Liver (tissue), 9 donors: ENCODE results near the gene KLF3. TPM values are rescaled to one million over a fixed set of nuclear protein-coding genes. Genes with fewer than 3 reads are reported as not detected.

Source experiments
- DNase-seq: peaks from one replicate; pipeline ENCODE4 v3.0.0-alpha.2; 2017; ENCODE audit warnings: low spot score
- H3K27ac ChIP-seq, 2 donors: one replicate each; pipeline ENCODE4 v1.7.0; 2013; ENCODE audit warnings: inconsistent platforms in 2 of 2, low read length in 2 of 2, control low read depth in 1 of 2, low read depth in 1 of 2, mild to moderate bottlenecking in 1 of 2
- H3K27me3 ChIP-seq, 4 donors: one replicate each; pipeline versions ENCODE4 v1.6.1 to v1.7.0; 2013; ENCODE audit warnings: low read length in 3 of 4, inconsistent platforms in 1 of 4, mild to moderate bottlenecking in 1 of 4, moderate library complexity in 1 of 4; ENCODE audit not compliant: control insufficient read depth in 4 of 4, insufficient read depth in 4 of 4
- H3K36me3 ChIP-seq, 4 donors: one replicate each; pipeline versions ENCODE4 v1.6.1 to v1.7.0; 2013; ENCODE audit warnings: low read length in 3 of 4, mild to moderate bottlenecking in 3 of 4, low read depth in 1 of 4, moderate library complexity in 1 of 4; ENCODE audit not compliant: control insufficient read depth in 4 of 4, insufficient read depth in 3 of 4
- H3K4me1 ChIP-seq, 4 donors: one replicate each; pipeline versions ENCODE4 v1.6.1 to v1.7.0; 2013; ENCODE audit warnings: low read length in 3 of 4, mild to moderate bottlenecking in 3 of 4, moderate library complexity in 1 of 4; ENCODE audit not compliant: control insufficient read depth in 4 of 4, insufficient read depth in 4 of 4
- H3K4me3 ChIP-seq, 3 donors: one replicate each; pipeline versions ENCODE4 v1.6.1 to v1.7.0; 2013; ENCODE audit warnings: low read length in 3 of 3, control low read depth in 1 of 3, low read depth in 1 of 3, mild to moderate bottlenecking in 1 of 3
- H3K9ac ChIP-seq, 2 donors: one replicate each; pipeline ENCODE4 v1.7.0; 2013; ENCODE audit warnings: low read length in 2 of 2, mild to moderate bottlenecking in 2 of 2, moderate library complexity in 2 of 2, control low read depth in 1 of 2, low read depth in 1 of 2
- H3K9me3 ChIP-seq, 4 donors: one replicate each; pipeline versions ENCODE4 v1.6.1 to v1.7.0; 2013; ENCODE audit warnings: low read length in 3 of 4; ENCODE audit not compliant: control insufficient read depth in 4 of 4
- ATF3 ChIP-seq: IDR thresholded peaks from 2 replicates; pipeline ENCODE4 v1.6.1; 2016; ENCODE audit warnings: antibody characterized with exemption
- EGR1 ChIP-seq, 2 donors: IDR thresholded peaks; 2 replicates each; pipeline ENCODE4 v1.6.1; 2016 to 2018; ENCODE audit warnings: antibody characterized with exemption in 2 of 2, low read depth in 2 of 2
- FOXA1 ChIP-seq: IDR thresholded peaks from 2 replicates; pipeline ENCODE4 v1.6.1; 2016; ENCODE audit warnings: antibody characterized with exemption
- FOXA2 ChIP-seq: IDR thresholded peaks from 2 replicates; pipeline ENCODE4 v1.6.1; 2016; ENCODE audit warnings: antibody characterized with exemption
- GABPA ChIP-seq, 2 donors: IDR thresholded peaks in 1 of 2; conservative IDR thresholded peaks in 1 of 2; 2 replicates each; pipeline ENCODE4 v1.6.1; 2016; ENCODE audit warnings: antibody characterized with exemption in 2 of 2, mild to moderate bottlenecking in 1 of 2, moderate library complexity in 1 of 2
- HNF4A ChIP-seq, 2 donors: conservative IDR thresholded peaks; 2 replicates each; pipeline ENCODE4 v1.6.1; 2016; ENCODE audit warnings: antibody characterized with exemption in 2 of 2, mild to moderate bottlenecking in 2 of 2
- HNF4G ChIP-seq: IDR thresholded peaks from 2 replicates; pipeline ENCODE4 v1.6.1; 2016; ENCODE audit warnings: antibody characterized with exemption
- JUND ChIP-seq, 2 donors: IDR thresholded peaks; 2 replicates each; pipeline ENCODE4 v1.6.1; 2016; ENCODE audit warnings: antibody characterized with exemption in 2 of 2
- NR2F2 ChIP-seq: IDR thresholded peaks from 2 replicates; pipeline ENCODE4 v1.6.1; 2016; ENCODE audit warnings: antibody characterized with exemption
- RAD21 ChIP-seq, 2 donors: IDR thresholded peaks; 2 replicates each; pipeline ENCODE4 v1.6.1; 2016; ENCODE audit warnings: antibody characterized with exemption in 2 of 2, mild to moderate bottlenecking in 2 of 2
- REST ChIP-seq: IDR thresholded peaks from 2 replicates; pipeline ENCODE4 v1.6.1; 2016; ENCODE audit warnings: antibody characterized with exemption, mild to moderate bottlenecking
- RXRA ChIP-seq, 2 donors: IDR thresholded peaks; 2 replicates each; pipeline ENCODE4 v1.6.1; 2017 to 2018; ENCODE audit warnings: antibody characterized with exemption in 2 of 2, mild to moderate bottlenecking in 1 of 2
- SP1 ChIP-seq: IDR thresholded peaks from 2 replicates; pipeline ENCODE4 v1.6.1; 2018; ENCODE audit warnings: antibody characterized with exemption, mild to moderate bottlenecking
- TAF1 ChIP-seq: conservative IDR thresholded peaks from 2 replicates; pipeline ENCODE4 v1.6.1; 2016; ENCODE audit warnings: antibody characterized with exemption, mild to moderate bottlenecking
- YY1 ChIP-seq: IDR thresholded peaks from 2 replicates; pipeline ENCODE4 v1.6.1; 2016; ENCODE audit warnings: antibody characterized with exemption, mild to moderate bottlenecking
- WGBS: extraction: QIAGEN DNeasy Blood & Tissue Kit; methylation state at CpG from one replicate; pipeline ENCODE4 v1.1.7; 2013; 5-methylcytosine and 5-hydroxymethylcytosine counted together
- polyA plus RNA-seq, 2 donors: library from polyadenylated mRNA; stranded (reverse) in 1 of 2; unstranded in 1 of 2; fragments of 200-250 nt in 1 of 2; fragments of >200 nt in 1 of 2; fragmentation: Nextera tagmentation in 1 of 2; extraction: Ambion mirVana in 1 of 2; gene quantifications; one replicate each; pipeline versions ENCODE4 v1.2.1 to v1.2.3, GENCODE V29; 2013 to 2015
- total RNA-seq, 2 donors: library from RNA; depleted of rRNA; stranded (reverse); fragments of >200 nt; gene quantifications; one replicate each; pipeline ENCODE4 v1.2.3, GENCODE V29; 2014
- TF ChIP-seq, protein P1 (sequence below): fragments of 150-350 bp; IDR thresholded peaks from 2 replicates; pipeline ENCODE4 v1.5.1; 2017; ENCODE audit warnings: improper control_type of control experiment, low read depth, low read length; ENCODE audit not compliant: missing input control
- TF ChIP-seq, protein P2 (sequence below): IDR thresholded peaks from 2 replicates; pipeline ENCODE4 v1.6.1; 2016; ENCODE audit warnings: antibody characterized with exemption
- TF ChIP-seq, protein P3 (sequence below): IDR thresholded peaks from 2 replicates; pipeline ENCODE4 v1.6.1; 2016; ENCODE audit warnings: antibody characterized with exemption
- donor health status: healthy.
- donor health status: healthy.
- donor health status: healthy.
- donor health status: healthy.
- donor health status: healthy.

Gene KLF3
- total and polyA plus RNA-seq, 4 donors, result 11.1 to 77.5 (median 21.0) TPM

DNA sequence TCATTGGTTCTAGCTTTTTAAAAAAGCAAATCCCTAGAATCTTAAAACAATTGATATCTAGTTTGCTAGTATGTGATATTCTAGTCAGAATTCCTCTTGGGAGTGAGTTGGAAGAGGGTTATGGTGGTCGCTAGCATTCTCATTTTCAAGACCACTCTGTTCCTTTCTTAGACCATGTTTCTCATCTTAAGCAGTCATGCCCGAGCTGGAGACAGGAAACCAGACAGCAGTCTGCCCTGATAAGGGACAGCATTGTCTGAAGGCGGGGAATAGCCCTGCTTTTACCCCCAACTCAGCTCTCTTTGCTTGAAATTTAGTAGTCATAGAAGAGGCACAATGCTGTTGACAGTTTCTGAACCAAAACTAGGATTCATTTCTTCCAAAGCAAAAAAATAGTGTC, 5.2 kb downstream of the KLF3 start (continued):
- TF ChIP-seq, protein P1, sequence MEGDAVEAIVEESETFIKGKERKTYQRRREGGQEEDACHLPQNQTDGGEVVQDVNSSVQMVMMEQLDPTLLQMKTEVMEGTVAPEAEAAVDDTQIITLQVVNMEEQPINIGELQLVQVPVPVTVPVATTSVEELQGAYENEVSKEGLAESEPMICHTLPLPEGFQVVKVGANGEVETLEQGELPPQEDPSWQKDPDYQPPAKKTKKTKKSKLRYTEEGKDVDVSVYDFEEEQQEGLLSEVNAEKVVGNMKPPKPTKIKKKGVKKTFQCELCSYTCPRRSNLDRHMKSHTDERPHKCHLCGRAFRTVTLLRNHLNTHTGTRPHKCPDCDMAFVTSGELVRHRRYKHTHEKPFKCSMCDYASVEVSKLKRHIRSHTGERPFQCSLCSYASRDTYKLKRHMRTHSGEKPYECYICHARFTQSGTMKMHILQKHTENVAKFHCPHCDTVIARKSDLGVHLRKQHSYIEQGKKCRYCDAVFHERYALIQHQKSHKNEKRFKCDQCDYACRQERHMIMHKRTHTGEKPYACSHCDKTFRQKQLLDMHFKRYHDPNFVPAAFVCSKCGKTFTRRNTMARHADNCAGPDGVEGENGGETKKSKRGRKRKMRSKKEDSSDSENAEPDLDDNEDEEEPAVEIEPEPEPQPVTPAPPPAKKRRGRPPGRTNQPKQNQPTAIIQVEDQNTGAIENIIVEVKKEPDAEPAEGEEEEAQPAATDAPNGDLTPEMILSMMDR, result no peak
- no peak for TF ChIP-seq YY1
- TF ChIP-seq RXRA (IDR thresholded peaks at IDR 0.05), result no peak

GRCh38 chr4:38670109-38670901, 6.3 kb downstream of the KLF3 start:
- TF ChIP-seq, protein P1, result no peak
- TF ChIP-seq SP1 (no peak), REST (no peak), YY1 (no peak), HNF4A (conservative IDR thresholded peaks at IDR 0.05) (peak; percentile 30 to 56), HNF4G (peak; percentile 15), ATF3 (no peak), GABPA (IDR thresholded peaks at IDR 0.05 in 1 of 2, conservative IDR thresholded peaks at IDR 0.05 in 1 of 2) (no peak), JUND (IDR thresholded peaks at IDR 0.05) (no peak), EGR1 (IDR thresholded peaks at IDR 0.05; ENCODE audit: low read depth in 2 of 2) (no peak), RXRA (IDR thresholded peaks at IDR 0.05) (peak in 1 of 2 donors; percentile 27), FOXA1 (no peak), TAF1 (no peak), NR2F2 (no peak), RAD21 (IDR thresholded peaks at IDR 0.05) (no peak), FOXA2 (no peak)
- TF ChIP-seq, protein P2, sequence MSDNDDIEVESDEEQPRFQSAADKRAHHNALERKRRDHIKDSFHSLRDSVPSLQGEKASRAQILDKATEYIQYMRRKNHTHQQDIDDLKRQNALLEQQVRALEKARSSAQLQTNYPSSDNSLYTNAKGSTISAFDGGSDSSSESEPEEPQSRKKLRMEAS, result peak; percentile 14
- TF ChIP-seq, protein P3, sequence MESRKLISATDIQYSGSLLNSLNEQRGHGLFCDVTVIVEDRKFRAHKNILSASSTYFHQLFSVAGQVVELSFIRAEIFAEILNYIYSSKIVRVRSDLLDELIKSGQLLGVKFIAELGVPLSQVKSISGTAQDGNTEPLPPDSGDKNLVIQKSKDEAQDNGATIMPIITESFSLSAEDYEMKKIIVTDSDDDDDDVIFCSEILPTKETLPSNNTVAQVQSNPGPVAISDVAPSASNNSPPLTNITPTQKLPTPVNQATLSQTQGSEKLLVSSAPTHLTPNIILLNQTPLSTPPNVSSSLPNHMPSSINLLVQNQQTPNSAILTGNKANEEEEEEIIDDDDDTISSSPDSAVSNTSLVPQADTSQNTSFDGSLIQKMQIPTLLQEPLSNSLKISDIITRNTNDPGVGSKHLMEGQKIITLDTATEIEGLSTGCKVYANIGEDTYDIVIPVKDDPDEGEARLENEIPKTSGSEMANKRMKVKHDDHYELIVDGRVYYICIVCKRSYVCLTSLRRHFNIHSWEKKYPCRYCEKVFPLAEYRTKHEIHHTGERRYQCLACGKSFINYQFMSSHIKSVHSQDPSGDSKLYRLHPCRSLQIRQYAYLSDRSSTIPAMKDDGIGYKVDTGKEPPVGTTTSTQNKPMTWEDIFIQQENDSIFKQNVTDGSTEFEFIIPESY, result no peak
- H3K27me3 ChIP-seq, result no peaks in the 10 kb centered on the region
- peak overlapping the region in 1 of 3 donors; percentile 20 for H3K4me3 ChIP-seq
- H3K9ac ChIP-seq, result peak overlapping the region in 1 of 2 donors; percentile 31
- peaks cover 26 to 92% (median 83%) of the 10 kb centered on the region in 4 donors for H3K4me1 ChIP-seq
- DNase-seq, result peak; percentile 35
- no peaks in the 10 kb centered on the region for H3K9me3 ChIP-seq
- 47% methylated on average over 6 of the region's 6 CpGs for WGBS
- peak overlapping the region; percentile 21 to 73 for H3K27ac ChIP-seq
- no peaks in the 10 kb centered on the region for H3K36me3 ChIP-seq
